Right lobe of liver (tissue), 4 donors: ENCODE data around the gene CCR8.

Experiments used
- POLR2A ChIP-seq: fragments of 450-650 bp; IDR thresholded peaks from one replicate; pipeline ENCODE4 v1.6.1; 2017; ENCODE audit warnings: antibody characterized with exemption, mild to moderate bottlenecking
- TF ChIP-seq, protein P1 (sequence below), 4 donors: fragments of 200-600 bp in 3 of 4; fragments of 450-650 bp in 1 of 4; IDR thresholded peaks; one replicate each; pipeline versions ENCODE4 v1.5.1 to v1.8.0; 2016 to 2022; ENCODE audit warnings: antibody characterized with exemption in 4 of 4, mild to moderate bottlenecking in 2 of 4
- donor health status: DM: no; HTN: no; CAD: no.
- donor health status: DM: no; HTN: no; CAD: no.
- donor health status: DM: no; HTN: yes; CAD: no.

DNA sequence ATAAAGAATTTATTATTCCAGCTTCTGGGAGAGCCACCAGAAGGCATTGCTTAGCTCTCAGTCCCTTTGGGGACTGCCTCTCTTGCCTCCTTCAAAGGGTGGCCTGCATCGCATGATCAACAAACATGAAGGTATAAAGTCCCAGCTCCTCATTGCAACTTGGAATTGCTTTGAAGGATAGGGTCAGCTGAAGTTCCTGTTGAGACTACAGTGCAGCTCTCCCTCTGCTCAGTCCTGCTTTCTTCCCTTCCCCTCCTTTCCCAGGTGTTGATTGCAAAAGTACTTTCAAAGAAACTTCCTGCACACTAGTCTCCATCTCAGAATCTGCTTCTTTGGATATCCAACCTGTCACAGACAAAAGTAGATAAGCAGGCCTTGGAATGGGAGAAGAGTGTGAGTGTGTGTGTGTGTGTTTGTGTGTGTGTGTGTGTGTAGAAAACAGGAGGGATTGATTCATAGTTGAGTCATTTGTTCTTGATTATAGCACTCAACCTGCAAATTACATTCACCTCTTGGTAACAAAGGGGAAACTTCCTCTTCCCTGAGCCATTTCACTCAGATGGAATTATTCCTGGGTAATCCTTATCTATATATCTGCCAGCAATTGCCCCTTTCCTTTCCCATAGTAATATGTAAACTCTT is 13.7 kb downstream of the CCR8 start:
- TF ChIP-seq, protein P1, sequence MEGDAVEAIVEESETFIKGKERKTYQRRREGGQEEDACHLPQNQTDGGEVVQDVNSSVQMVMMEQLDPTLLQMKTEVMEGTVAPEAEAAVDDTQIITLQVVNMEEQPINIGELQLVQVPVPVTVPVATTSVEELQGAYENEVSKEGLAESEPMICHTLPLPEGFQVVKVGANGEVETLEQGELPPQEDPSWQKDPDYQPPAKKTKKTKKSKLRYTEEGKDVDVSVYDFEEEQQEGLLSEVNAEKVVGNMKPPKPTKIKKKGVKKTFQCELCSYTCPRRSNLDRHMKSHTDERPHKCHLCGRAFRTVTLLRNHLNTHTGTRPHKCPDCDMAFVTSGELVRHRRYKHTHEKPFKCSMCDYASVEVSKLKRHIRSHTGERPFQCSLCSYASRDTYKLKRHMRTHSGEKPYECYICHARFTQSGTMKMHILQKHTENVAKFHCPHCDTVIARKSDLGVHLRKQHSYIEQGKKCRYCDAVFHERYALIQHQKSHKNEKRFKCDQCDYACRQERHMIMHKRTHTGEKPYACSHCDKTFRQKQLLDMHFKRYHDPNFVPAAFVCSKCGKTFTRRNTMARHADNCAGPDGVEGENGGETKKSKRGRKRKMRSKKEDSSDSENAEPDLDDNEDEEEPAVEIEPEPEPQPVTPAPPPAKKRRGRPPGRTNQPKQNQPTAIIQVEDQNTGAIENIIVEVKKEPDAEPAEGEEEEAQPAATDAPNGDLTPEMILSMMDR (IDR thresholded peaks at IDR 0.05) = no peak
- no peak for TF ChIP-seq POLR2A
